Lung (tissue), 12 donors: ENCODE data around the gene TOGARAM2. TPM values are rescaled to one million over a fixed set of nuclear protein-coding genes. Genes with fewer than 3 reads are reported as not detected.

Source experiments
- ATAC-seq: fragments of 200-7000 bp; cut with Tn5 transposase; one replicate; pipeline ENCODE4 v1.9.1; 2020; ENCODE audit warnings: moderate number of reproducible peaks; ENCODE audit not compliant: insufficient read depth, low FRiP score
- DNase-seq, 3 donors: peaks; one replicate each; pipeline ENCODE4 v3.0.0-alpha.2; 2013 to 2017
- H3K27ac ChIP-seq, 2 donors: one replicate each; pipeline ENCODE4 v1.5.1; 2013; ENCODE audit warnings: mild to moderate bottlenecking in 2 of 2, moderate library complexity in 2 of 2, control low read depth in 1 of 2, inconsistent platforms in 1 of 2, low read depth in 1 of 2, low read length in 1 of 2
- H3K27me3 ChIP-seq, 3 donors: one replicate each; pipeline ENCODE4 v1.5.1; 2013; ENCODE audit warnings: low read length in 2 of 3; ENCODE audit not compliant: control insufficient read depth in 3 of 3, insufficient read depth in 3 of 3
- H3K36me3 ChIP-seq, 4 donors: one replicate each; pipeline ENCODE4 v1.5.1; 2013; ENCODE audit warnings: low read length in 4 of 4, mild to moderate bottlenecking in 1 of 4, moderate library complexity in 1 of 4; ENCODE audit not compliant: control insufficient read depth in 4 of 4, insufficient read depth in 4 of 4
- H3K4me1 ChIP-seq, 5 donors: one replicate each; pipeline ENCODE4 v1.5.1; 2013; ENCODE audit warnings: low read length in 5 of 5, mild to moderate bottlenecking in 2 of 5, moderate library complexity in 1 of 5; ENCODE audit not compliant: control insufficient read depth in 5 of 5, insufficient read depth in 5 of 5
- H3K4me3 ChIP-seq: one replicate; pipeline ENCODE4 v1.5.1; 2013; ENCODE audit warnings: mild to moderate bottlenecking, control low read depth, moderate library complexity
- H3K9ac ChIP-seq, 2 donors: one replicate each; pipeline ENCODE4 v1.5.1; 2013; ENCODE audit warnings: low read length in 2 of 2, control low read depth in 1 of 2; ENCODE audit not compliant: insufficient read depth in 1 of 2
- H3K9me3 ChIP-seq, 4 donors: one replicate each; pipeline ENCODE4 v1.5.1; 2013; ENCODE audit warnings: low read length in 3 of 4, mild to moderate bottlenecking in 1 of 4, moderate library complexity in 1 of 4; ENCODE audit not compliant: control insufficient read depth in 4 of 4, insufficient read depth in 3 of 4
- CTCF ChIP-seq: IDR thresholded peaks from 2 replicates; pipeline ENCODE4 v1.5.1; 2012; ENCODE audit warnings: mild to moderate bottlenecking; ENCODE audit errors: control extremely low read depth, extremely low read depth
- WGBS, 2 donors: extraction: QIAGEN DNeasy Blood & Tissue Kit; methylation state at CpG; one replicate each; pipeline ENCODE4 v1.1.7; 2013; 5-methylcytosine and 5-hydroxymethylcytosine counted together
- polyA plus RNA-seq, 2 donors: library from polyadenylated mRNA; stranded (reverse); fragments of 200-250 nt; gene quantifications; one replicate each; pipeline ENCODE4 v1.2.1, GENCODE V29; 2013
- total RNA-seq, 2 donors: library from RNA; depleted of rRNA in 1 of 2; stranded (reverse); fragments of >200 nt in 1 of 2; gene quantifications; one replicate each; pipeline ENCODE4 v1.2.1, GENCODE V29; 2014 to 2021
- donor health status: control.
- donor health status: control.
- donor health status: Bipolar disorder and iron deficiency.
- donor health status: healthy.
- donor health status: DM: yes; HTN: yes; CAD: no.

The TOGARAM2 gene
- total and polyA plus RNA-seq, 4 donors, result 7.0 to 19.8 (median 8.6) TPM

- Histone ChIP-seq H3K27me3 (no peaks in the 10 kb centered on the region), H3K9me3 (peaks cover 0 to 5% (median 0%) of the 10 kb centered on the region in 4 donors), H3K4me1 (peaks cover 0 to 4% (median 0%) of the 10 kb centered on the region in 5 donors), H3K4me3 (no peak overlapping the region), H3K36me3 (peaks cover 6 to 10% (median 7%) of the 10 kb centered on the region in 4 donors), H3K9ac (no peak overlapping the region), H3K27ac (peak overlapping the region in 1 of 2 donors; percentile 42)
- WGBS, 2 donors, result 17 to 41% methylated on average over 6 of the region's 6 CpGs
- no peak for TF ChIP-seq CTCF
- no peak for DNase-seq
- ATAC-seq, result no peak
Observed at GRCh38 chr2:28952836-28953211, 28.3 kb upstream of the TOGARAM2 start.

GRCh38 chr2:28955467-28955866 lies 25.6 kb upstream of the TOGARAM2 start:
- Histone ChIP-seq H3K4me1 (peaks cover 0 to 4% (median 0%) of the 10 kb centered on the region in 5 donors), H3K9ac (no peak overlapping the region), H3K4me3 (no peak overlapping the region), H3K9me3 (no peaks in the 10 kb centered on the region), H3K27ac (no peak overlapping the region), H3K27me3 (no peaks in the 10 kb centered on the region), H3K36me3 (no peaks in the 10 kb centered on the region)
- ATAC-seq, result no peak
- 44 to 74% methylated on average over 5 of the region's 5 CpGs for WGBS, 2 donors
- peak in 1 of 3 donors; percentile 25 for DNase-seq
- TF ChIP-seq CTCF, result no peak

- peak in 2 of 3 donors; percentile 13 to 37 for DNase-seq
Observed at GRCh38 chr2:28956415-28956826, 24.7 kb upstream of the TOGARAM2 start.

More at GRCh38 chr2:28956415-28956826, 24.7 kb upstream of the TOGARAM2 start:
- no peak for ATAC-seq
- Histone ChIP-seq H3K9me3 (no peaks in the 10 kb centered on the region), H3K4me1 (peaks cover 0 to 4% (median 0%) of the 10 kb centered on the region in 5 donors), H3K9ac (no peak overlapping the region), H3K36me3 (no peaks in the 10 kb centered on the region), H3K27ac (no peak overlapping the region), H3K4me3 (no peak overlapping the region), H3K27me3 (no peaks in the 10 kb centered on the region)
- TF ChIP-seq CTCF, result no peak
- 16 to 24% methylated on average over 11 of the region's 11 CpGs for WGBS, 2 donors
